HG02678 (cell line): ENCODE measurements around the gene PLCB2.

Source experiments
- ATAC-seq: cut with Tn5 transposase; IDR thresholded peaks from one replicate; pipeline ENCODE4 v1.9.1; 2021; ENCODE audit warnings: mild to moderate bottlenecking, moderate library complexity; ENCODE audit not compliant: unreplicated experiment

PLCB2 gene

DNA sequence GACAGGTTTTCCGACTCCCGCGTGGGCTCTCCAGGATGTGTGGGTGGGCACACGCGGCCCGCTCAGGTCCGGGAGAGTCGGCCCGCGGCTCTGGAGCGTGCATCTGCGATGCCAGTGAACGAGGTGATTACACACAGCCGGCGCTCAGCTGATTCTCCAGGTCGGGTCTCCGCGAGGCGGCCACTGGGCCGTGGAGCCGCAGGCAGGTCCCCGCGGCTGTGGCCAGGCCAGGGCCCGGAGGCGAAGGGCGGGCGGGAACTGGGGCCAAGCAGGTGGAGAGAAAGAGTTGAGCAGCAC is 55.6 kb downstream of the PLCB2 start:
- ATAC-seq, result no peak

DNA sequence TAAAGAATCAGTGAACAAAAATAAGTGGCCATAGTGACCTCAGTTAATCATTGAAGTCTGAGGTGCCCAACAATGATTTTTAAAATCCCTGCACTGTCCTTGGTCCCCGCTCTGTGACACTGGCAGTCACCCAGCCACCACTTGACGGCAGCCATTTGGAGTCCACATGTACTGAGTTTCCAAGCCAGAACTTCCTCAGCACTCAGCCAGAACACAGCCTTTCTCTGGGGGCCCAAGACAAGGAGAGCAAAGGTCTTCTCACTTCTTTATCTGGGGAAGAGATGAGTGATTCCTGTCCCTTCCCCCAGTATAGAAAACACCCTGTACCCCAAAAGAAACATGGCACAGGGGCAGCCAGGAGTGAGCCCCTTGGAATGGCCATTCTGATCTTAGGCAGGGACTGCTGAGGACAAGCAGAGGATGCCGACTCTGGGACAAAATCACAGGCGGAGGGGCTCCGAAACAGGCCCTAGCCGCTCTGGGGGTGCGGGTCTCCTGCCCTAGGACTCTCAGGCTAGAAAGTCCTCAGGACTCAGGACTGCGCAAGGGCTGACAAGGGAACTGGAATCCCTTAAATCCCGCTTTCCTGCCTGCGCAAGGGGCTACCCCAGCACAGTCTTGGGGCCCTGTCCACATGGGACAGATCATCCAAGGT is 56.1 kb downstream of the PLCB2 start:
- no peak for ATAC-seq

DNA sequence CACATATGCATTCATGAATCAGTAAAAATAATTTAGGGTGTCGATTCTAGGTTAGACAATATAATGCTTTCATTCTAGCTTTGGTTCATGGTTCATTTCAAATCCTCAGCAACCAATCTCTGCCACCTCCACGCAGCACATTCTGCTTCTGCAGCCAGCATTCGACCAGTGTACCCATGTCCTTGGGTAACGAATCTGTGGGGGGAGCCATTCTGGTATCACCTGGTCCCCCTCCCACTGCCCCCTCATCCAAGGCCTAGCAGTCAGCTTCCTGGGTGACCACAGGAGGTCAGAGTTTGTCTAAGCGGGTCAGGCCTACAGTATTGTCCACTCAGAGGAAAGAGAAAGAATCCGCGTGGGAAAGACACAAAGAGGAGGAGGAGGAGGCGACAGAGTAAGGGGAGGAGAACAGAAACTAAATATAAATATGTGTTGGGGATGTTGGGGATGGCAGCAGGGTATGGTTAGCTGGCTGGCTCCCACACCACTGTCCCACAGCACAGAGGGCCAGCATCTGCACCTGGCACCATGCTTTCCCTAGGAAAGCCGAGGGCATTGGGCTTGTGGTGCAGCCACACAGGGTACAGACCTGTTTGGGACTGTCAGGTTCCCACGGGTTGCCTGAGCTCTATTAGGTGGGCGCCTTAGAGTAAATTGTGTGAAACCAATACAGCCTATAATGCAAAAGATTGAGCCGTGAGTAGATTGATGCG is 56.8 kb downstream of the PLCB2 start:
- no peak for ATAC-seq

DNA sequence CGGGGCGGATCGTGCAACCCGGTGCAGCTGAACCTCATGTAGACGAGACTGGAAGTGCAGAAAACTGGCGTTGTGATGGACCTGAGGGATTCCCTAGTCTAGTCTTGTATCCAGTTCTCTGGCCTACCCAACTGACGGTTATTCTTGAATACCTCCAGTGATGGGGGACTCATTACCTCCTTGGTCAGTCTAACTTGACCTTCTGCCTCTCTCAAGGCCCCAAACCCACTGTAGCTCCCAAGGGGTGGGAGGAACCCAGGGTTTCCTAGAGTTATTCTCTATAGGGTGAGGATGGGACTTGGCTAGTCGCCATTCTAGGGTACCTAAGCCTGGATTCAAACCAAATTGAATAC is 57.5 kb downstream of the PLCB2 start:
- ATAC-seq, result no peak

DNA sequence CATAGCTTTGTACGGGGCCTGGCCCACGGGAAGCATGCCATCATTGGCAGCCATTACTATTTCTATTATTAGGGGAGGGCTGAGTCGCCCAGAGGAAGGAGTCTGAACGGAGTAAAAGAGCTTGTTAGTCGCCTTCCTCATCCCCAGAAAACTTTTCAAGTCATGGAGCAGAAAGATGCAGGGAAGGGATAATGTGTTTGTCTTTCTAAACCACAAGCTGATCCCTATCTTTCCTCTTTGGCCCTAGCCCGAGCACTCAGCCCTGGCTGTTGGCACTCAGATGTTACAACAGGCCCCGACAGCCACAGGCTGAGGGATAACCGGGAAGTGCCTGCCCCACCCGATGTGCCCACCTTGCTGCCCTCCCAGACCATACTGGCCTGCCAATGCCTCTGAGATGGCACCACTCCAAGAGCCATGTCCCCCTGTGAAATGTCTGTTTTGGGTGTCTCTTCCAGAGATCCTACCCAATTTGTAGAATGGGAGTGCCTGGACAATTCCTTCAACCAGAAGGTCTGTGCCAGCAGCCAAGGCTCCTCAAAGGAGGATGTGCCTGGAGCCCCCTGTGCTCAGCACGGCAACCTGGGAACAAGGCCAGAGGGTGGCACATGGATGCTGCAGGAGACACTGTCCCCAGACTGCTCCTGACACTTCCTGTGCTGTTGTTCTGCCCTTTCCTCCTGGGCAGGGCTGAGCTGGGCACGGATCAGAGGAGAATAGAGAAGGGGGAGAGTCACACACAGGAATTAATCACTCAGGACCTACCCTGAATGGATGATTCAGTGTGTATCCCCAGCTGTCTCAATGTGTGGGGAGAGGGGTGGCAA is 58.0 kb downstream of the PLCB2 start:
- ATAC-seq, result no peak

DNA sequence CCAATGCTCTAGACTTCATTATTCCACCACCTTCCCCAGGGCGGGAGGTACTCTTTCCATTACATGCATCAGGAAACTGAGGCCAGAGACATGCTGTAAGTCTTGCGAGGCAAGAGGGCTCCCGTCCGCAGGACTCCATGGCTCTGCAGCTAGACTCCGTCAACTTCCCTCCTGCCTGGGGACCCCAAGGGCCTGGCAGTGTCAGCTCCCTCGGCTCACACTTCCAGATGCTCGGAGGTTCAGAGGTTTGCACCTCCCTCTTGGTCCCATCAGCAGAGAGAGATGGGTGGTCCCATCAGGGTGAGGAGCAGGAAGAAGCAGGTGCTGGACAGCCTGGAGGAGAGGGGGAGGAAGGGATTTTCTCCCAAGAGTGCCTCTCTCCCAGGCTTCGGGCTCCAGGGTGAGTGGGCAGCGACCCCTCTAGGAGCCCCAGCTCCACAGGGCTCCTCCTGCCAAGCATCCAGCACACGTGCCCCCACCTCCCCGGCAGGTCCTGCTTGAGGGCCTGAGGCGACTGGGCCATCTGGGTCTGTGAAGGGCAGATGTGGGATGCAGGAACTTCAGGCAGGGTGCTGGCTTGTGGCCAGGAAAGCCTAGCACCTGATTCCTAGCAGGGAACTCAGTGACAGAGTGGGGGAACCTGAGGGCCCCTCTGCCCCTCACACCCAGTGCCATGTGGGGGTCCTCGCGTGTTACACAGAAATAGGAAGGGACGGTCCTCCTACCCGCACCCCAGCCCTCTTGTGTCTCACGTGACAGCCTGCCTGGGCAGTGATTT is 59.5 kb downstream of the PLCB2 start:
- no peak for ATAC-seq

DNA sequence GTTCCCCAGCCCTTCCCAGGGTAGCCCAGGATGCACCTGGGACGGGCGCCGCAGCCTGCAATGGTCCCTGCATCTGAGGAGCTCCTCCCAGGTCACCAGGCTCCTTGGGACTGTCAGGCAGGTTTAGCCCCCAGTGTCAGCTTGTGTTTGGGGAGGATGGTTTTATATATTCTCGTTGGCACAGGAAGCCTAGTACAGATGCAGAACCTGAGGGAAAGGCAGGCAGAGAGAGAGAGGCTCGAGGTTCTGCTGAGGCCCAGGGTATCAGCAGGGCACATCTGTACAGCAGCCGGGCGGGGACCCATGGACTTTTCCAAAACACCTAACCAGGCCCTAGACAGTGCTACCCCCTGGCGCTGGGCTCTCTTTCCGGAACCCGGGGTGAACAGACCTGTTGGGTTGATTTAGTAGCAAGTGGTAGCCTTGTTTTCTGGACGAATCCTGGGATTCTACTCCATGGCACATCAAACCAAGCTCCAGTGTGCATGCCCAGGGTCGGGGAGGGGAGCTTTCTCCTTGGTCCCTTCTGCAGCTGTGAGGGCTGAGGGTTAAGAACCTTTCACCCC is 60.2 kb downstream of the PLCB2 start:
- no peak for ATAC-seq

DNA sequence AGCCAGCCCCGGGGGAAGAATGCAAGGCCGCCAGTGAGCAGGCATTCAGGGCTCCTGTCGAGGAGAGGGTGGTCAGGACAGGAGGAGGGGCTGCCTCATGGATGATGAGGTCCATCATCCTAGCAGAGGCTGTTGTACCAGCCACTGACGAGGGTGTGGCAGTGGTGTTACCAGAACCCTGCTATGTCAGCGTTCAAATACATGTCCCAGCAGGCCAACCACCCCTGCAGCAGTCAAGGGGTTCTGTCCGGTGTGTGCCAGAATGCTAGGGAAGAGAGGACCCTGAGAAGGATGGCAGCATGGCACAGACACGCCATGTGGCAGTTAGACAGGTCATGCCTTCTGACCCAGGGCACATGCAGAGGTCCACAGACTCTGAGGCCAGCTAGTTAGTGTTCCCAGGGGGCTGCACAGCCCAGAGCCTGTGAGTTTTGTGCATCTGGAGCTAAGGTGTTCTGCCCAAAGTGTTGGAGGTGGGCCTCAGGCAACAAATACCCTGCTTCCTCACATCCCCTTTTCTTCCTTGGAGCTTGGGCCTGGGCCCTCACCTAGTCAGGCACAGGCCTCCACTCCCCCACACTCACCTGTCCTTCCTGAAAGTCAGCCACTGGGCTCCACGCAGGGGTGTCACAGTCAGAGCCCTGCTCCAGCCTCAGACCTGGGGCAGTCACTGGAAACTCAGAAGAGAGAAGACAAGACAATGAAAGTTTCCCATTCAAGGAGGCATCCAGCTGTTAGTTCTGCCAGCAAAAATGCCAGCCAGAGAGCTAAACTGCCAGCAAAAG is 61.0 kb downstream of the PLCB2 start:
- ATAC-seq, result no peak

DNA sequence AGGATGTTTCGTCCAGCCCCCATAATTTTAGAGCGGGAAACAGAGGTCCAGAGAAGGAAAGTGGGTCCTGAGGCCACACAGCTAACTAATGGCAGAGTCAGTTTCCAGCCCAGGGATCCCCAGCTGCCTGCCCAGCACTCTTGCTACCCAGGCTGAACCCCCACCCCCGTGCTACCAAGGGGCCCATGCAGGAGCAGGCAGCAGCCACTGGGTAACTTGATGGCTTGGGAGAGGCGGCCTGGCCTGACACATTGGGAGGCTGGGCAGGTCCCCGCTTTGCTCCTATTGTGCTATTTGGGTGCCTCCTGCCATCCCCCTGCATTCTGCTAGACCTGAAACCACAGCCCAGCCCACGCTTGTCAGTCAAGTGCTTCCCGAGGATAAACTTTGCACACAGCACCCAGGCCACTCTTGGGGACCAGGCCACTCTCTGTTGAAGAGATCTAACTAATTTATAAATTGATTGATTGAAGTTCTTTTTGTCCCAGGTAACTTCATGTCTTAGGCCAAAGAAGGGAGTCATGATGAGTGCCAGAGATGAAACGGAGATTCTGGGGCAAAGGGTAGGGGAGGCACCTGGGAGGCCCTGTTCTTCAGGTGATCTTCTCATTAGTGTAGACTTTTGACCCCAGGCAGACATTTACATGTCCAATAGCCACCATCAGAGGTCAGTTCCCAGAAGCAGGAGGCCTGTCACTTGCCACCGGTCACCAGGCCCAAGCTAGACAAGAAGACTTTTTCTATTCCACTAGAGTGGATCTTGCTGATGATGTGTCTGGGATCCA is 61.9 kb downstream of the PLCB2 start:
- no peak for ATAC-seq

DNA sequence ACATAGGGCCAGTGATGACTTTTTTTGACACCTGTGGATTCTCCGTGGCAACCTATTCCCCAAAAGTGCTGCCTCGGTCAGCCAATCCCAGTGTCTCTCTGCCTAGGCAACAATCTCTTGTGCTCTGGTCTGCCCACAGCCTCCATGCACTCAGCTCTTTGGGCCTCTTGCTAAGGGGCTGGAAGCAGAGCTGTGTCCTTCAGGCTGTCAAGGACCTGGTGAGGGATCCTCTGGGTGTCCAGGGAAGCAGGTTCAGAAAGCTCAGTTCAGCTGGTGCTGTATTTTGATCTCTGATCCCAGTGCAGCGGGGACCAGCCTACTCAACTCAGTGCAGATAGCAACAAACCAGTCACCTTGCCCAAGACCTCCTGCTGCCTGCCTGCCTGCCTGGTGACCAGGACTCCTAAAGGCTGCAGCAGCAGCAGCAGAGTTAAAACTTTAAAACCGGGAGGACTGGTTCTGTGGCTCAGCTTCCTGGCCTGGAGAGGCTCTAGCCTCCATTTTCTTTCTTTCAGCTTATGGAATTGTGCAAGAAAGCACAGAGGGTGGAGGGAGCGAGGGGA is 62.7 kb downstream of the PLCB2 start:
- no peak for ATAC-seq

DNA sequence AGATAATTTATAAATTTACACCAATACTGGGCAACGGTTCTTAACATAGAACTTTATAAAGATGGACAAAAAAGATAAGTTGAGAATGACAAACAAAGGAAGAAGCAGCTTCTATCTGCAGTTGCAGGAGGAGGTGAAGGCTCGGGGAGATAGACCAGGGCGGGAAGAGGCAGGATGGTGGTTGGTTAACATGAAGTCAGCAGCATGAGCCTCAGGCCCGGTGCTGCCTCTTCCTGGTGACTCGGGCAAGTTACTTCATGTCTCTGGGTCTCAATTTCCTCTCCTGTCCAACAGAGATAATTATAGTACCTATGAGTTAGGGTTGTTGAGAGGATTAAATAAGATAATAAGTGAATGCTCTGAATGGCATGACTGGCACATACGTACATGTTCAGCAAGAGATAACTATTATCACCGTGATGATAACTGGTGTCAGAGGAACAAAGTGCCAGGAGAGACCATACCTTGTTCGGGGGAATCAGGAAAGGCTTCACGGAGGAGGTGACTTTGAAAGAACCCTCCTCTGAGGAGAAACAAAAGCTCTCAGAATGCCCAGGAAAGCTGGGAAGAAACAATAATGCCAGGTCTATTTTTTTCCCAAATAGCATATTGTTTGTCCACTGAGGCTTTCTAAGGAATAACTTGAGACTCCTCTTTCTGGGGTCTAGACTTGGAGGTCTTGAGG is 64.5 kb downstream of the PLCB2 start:
- ATAC-seq, result no peak

DNA sequence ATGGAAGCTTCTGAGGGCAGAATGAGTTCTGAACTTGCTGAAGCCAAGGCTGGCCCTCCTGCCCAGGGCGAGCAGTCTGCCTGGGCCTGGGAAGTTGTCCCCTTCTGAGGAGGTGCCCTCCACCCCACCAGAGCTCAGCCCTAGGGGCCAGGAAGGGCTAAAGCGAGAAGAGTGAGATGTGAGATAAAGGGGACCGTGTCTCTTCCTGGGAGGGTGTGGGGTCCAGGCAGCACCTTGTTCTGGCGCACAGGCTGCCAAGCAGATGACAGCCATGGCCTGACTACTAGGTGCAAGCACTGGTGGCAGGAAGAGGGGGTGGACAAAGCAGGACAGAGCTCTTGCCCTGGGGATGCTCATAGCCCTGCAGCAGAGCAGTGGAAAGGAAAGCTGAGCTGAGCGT is 65.1 kb downstream of the PLCB2 start:
- no peak for ATAC-seq

DNA sequence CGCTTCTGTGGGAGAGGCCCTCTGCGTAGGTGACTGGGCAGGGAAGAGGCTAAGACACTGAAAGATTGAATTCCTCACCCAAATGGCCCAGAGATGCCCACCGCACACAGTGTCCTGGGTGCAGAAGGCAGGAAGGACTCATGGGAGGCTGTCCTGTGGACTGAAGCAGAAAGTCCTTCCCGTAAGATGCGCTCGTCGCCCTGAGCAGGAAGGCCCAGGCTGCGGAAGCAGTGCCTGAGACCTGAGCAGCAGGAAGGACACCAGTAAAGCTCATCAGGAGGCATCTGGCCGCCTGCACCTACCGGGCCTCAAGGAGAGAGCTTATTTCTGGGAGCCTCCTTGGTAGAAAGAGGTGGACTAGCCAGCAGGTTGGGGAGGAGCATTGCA is 65.5 kb downstream of the PLCB2 start:
- no peak for ATAC-seq

DNA sequence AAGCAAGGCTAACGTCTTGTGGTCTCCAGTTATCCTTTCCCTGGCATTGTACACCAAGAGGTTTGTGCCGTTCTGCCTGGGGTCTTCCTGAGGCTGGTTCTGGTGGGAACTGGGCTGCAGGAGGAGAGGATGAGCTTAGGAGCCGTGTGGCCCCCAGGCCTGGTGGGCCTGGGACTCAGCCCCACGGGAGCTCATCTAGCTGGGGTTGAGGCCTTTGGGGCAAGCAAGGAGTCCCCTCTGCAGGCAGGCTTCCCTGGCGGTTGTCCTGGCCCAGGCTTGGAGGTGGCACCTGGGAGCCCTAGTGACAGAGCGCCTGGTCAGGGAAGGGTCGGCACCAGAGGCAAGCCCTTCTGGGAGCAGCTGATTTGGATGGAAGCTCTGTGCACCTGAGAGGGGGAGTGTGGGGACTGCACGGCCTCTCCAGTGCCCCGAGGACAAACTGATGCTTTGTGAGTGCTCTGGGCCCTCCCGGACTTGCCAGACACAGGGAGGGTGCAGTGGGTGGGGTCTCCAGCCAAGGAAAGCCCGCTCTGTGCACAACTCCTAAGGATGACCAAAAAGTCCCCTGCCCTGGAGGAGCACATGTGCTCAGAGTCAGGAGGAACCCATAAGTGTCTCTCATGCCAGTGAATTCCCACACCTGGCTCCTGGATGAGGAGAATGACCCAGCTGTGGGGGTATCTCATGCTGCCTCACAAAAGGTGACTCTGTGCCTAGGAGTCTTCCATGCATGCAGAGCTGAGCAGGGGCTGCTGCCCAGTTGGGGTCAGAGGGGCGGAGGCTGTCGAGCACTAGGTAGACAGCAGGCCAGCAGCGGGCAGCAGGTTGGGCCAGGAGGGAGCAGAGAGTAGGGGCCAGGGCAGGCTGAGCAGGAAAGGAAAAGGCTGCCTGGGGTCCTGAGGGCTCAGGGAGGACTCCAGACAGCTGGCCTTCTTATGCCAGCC is 66.2 kb downstream of the PLCB2 start:
- no peak for ATAC-seq

DNA sequence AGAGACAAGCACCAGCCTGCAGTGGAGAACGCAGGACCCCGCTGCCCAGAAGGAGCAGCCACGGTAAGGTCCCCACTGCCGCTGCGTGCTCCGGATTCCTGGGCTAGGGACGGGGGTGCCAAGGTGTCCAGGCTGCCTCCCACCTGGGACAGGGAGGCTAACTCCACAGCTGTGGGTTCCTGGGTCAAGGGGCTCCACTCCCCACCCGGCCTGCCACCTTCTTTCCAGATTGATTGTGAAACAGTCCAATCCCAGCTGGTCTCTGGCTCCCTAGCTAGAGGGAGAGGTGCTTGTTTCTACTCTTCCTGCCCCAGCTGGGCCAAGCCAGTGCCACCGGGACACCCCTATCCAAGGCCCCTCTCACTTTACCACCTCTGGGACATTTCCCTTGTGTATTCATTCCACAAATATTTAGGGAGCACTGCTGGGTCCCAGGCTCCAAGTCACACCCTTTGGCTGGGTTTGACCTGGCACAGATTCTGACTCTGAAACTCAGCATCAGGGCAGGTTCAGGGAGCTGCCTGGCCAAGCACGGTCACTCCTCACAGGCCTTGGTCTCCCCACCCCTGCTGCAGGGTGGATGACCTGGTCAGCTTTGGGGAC is 67.0 kb downstream of the PLCB2 start:
- no peak for ATAC-seq

DNA sequence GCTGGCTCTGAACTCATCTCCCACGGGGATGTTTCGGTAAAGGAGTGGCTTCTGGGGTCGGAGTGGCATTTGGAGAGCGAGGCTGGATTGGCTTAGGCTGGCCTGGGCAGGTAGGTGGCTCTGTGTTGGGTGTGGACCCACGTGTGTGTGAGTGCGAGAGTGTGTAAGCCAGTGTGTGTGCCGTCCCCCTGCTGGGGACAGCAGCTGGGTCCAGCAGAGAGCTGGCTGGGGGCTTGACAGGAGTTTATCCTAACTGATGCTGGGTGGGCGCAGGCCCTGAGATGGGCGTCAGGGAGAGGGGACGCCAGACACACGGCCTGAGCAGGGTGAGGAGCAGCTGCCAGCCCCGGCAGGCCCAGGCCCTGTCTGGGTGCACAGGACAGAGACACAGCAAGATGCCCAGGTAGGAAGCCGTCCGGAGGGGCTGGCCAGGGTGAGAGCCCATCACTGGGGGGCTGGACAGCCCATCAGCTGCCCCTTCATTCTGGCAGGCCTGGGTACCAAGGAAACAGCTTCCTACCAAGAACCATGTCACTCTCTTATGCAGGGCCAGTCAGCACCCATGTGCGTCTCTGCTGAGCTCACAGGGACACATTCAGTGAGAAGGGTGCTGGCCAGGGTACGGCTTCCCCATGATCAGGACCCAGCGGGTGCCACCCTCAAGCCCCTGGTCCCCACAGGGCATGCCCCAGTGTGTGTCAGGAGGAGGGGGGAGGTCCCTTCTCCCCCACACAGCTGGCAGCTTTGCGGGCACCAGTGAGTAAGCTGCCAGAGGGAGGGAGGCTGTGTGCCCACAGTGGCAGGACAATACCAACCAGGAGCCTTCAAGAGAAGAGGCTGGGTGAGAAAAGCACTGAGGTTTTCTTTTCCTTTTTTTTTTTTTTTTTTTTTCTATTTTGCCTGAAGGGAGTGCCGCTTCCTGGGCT is 67.8 kb downstream of the PLCB2 start:
- ATAC-seq, result no peak
